HEK293 (cell line): Measurements from ENCODE around the gene NHS.

Experiments
- CTCF ChIA-PET: fragments of 350-600 bp; formaldehyde crosslinking; extraction: SDS; loops from one replicate; lab custom pipeline; 2021; ENCODE audit warnings: antibody characterized with exemption; lab: Yijun Ruan, JAX
- POLR2A ChIA-PET: fragments of 300-600 bp; formaldehyde crosslinking; extraction: SDS; loops from one replicate; lab custom pipeline; 2020; ENCODE audit warnings: antibody characterized with exemption, inconsistent platforms; lab: Yijun Ruan, JAX
- H3K27ac ChIP-seq: fragments of 200-500 bp; sonication (Bioruptor generic); 2 replicates; pipeline ENCODE4 v1.5.1; 2014; ENCODE audit warnings: low read depth, low read length, control low read depth, inconsistent platforms; ENCODE audit errors: extremely low read depth
- H3K36me3 ChIP-seq, 2 experiments: fragments of 200-500 bp in 1 of 2; sonication (Bioruptor generic) in 1 of 2; 1 replicate in 1 of 2; 2 replicates in 1 of 2; pipeline ENCODE4 v1.5.1; 2014 to 2017; ENCODE audit warnings: inconsistent platforms in 2 of 2, low read length in 2 of 2; ENCODE audit not compliant: control insufficient read depth in 2 of 2, insufficient read depth in 1 of 2
- H3K4me1 ChIP-seq: fragments of 200-500 bp; sonication (Bioruptor generic); 2 replicates; pipeline ENCODE4 v1.5.1; 2014; ENCODE audit warnings: mild to moderate bottlenecking, low read length, inconsistent platforms; ENCODE audit not compliant: control insufficient read depth, insufficient read depth
- H3K4me3 ChIP-seq: 2 replicates; pipeline ENCODE4 v1.5.1; 2011; ENCODE audit warnings: low read depth, mild to moderate bottlenecking, control low read depth, low read length, moderate library complexity
- H3K9me3 ChIP-seq: fragments of 200-500 bp; sonication (Bioruptor generic); 2 replicates; pipeline ENCODE4 v1.5.1; 2014; ENCODE audit warnings: low read depth, low read length, inconsistent platforms; ENCODE audit not compliant: control insufficient read depth, insufficient read depth
- BCL11B ChIP-seq: fragments of 450-650 bp; formaldehyde crosslinking; IDR thresholded peaks from 2 replicates; pipeline ENCODE4 v1.5.1; 2016; ENCODE audit warnings: low read depth, missing biosample characterization, missing genetic modification characterization
- GLIS1 ChIP-seq: fragments of 450-650 bp; formaldehyde crosslinking; IDR thresholded peaks from 2 replicates; pipeline ENCODE4 v1.5.1; 2016; ENCODE audit warnings: missing biosample characterization, missing genetic modification characterization
- HOXC10 ChIP-seq: sonication (generic); formaldehyde crosslinking; IDR thresholded peaks from 2 replicates; pipeline ENCODE4 v1.8.1; 2023; ENCODE audit warnings: mild to moderate bottlenecking, missing genetic modification reagents
- HOXD13 ChIP-seq: sonication (generic); formaldehyde crosslinking; IDR thresholded peaks from 2 replicates; pipeline ENCODE4 v1.8.0; 2022; ENCODE audit warnings: missing genetic modification reagents, borderline replicate concordance
- KLF1 ChIP-seq: fragments of 450-650 bp; formaldehyde crosslinking; IDR thresholded peaks from 2 replicates; pipeline ENCODE4 v1.5.1; 2016; ENCODE audit warnings: missing biosample characterization, missing genetic modification characterization
- KLF8 ChIP-seq: fragments of 450-650 bp; formaldehyde crosslinking; IDR thresholded peaks from 2 replicates; pipeline ENCODE4 v1.5.1; 2016; ENCODE audit warnings: missing biosample characterization, missing genetic modification characterization
- MEIS1 ChIP-seq: sonication (generic); formaldehyde crosslinking; IDR thresholded peaks from 2 replicates; pipeline ENCODE4 v1.8.1; 2022; ENCODE audit warnings: missing genetic modification reagents, mild to moderate bottlenecking, borderline replicate concordance
- RBAK ChIP-seq: fragments of 450-650 bp; formaldehyde crosslinking; IDR thresholded peaks from 2 replicates; pipeline ENCODE4 v1.5.1; 2016; ENCODE audit warnings: missing biosample characterization, missing genetic modification characterization
- SP2 ChIP-seq: fragments of 450-650 bp; formaldehyde crosslinking; IDR thresholded peaks from 2 replicates; pipeline ENCODE4 v1.5.1; 2016; ENCODE audit warnings: missing biosample characterization, missing genetic modification characterization
- TRIM28 ChIP-seq: IDR thresholded peaks from 2 replicates; pipeline ENCODE4 v1.6.1; 2011; ENCODE audit warnings: low read length, control low read depth, borderline replicate concordance
- WT1 ChIP-seq: fragments of 450-650 bp; formaldehyde crosslinking; IDR thresholded peaks from 2 replicates; pipeline ENCODE4 v1.5.1; 2016; ENCODE audit warnings: missing biosample characterization, missing genetic modification characterization
- YY1 ChIP-seq: fragments of 450-650 bp; formaldehyde crosslinking; IDR thresholded peaks from 2 replicates; pipeline ENCODE4 v1.5.1; 2018; ENCODE audit warnings: missing biosample characterization, missing genetic modification characterization
- ZNF175 ChIP-seq: fragments of 450-650 bp; formaldehyde crosslinking; IDR thresholded peaks from 2 replicates; pipeline ENCODE4 v1.5.1; 2016; ENCODE audit warnings: missing biosample characterization, missing genetic modification characterization
- ZNF202 ChIP-seq: fragments of 450-650 bp; formaldehyde crosslinking; IDR thresholded peaks from 2 replicates; pipeline ENCODE4 v1.5.1; 2016; ENCODE audit warnings: missing biosample characterization, missing genetic modification characterization, borderline replicate concordance
- ZNF221 ChIP-seq: fragments of 450-650 bp; formaldehyde crosslinking; IDR thresholded peaks from 2 replicates; pipeline ENCODE4 v1.5.1; 2017; ENCODE audit warnings: missing biosample characterization, missing genetic modification characterization, borderline replicate concordance
- ZNF341 ChIP-seq: fragments of 450-650 bp; formaldehyde crosslinking; IDR thresholded peaks from 2 replicates; pipeline ENCODE4; 2016; ENCODE audit warnings: low read depth, missing biosample characterization, missing genetic modification characterization
- ZNF37A ChIP-seq: fragments of 450-650 bp; IDR thresholded peaks from 2 replicates; pipeline ENCODE4 v1.5.1; 2018; ENCODE audit warnings: missing biosample characterization, missing genetic modification characterization
- ZNF585B ChIP-seq: fragments of 450-650 bp; formaldehyde crosslinking; IDR thresholded peaks from 2 replicates; pipeline ENCODE4 v1.5.1; 2016; ENCODE audit warnings: missing biosample characterization, missing genetic modification characterization
- ZNF645 ChIP-seq: fragments of 450-650 bp; formaldehyde crosslinking; IDR thresholded peaks from 2 replicates; pipeline ENCODE4; 2016; ENCODE audit warnings: missing biosample characterization, missing genetic modification characterization
- ZNF791 ChIP-seq: fragments of 450-650 bp; formaldehyde crosslinking; IDR thresholded peaks from 2 replicates; pipeline ENCODE4 v1.5.1; 2016; ENCODE audit warnings: missing biosample characterization, missing genetic modification characterization
- ZNF837 ChIP-seq: fragments of 450-650 bp; formaldehyde crosslinking; IDR thresholded peaks from 2 replicates; pipeline ENCODE4 v1.5.1; 2016; ENCODE audit warnings: missing biosample characterization, missing genetic modification characterization
- ZSCAN16 ChIP-seq: fragments of 450-650 bp; formaldehyde crosslinking; IDR thresholded peaks from 2 replicates; pipeline ENCODE4 v1.5.1; 2016; ENCODE audit warnings: missing biosample characterization, missing genetic modification characterization
- TF ChIP-seq, protein P1 (sequence below): fragments of 450-650 bp; formaldehyde crosslinking; IDR thresholded peaks from 2 replicates; pipeline ENCODE4 v1.5.1; 2016; ENCODE audit warnings: missing biosample characterization, missing genetic modification characterization
- TF ChIP-seq, protein P2 (sequence below): fragments of 450-650 bp; formaldehyde crosslinking; IDR thresholded peaks from 2 replicates; pipeline ENCODE4 v1.5.1; 2016; ENCODE audit warnings: missing biosample characterization, missing genetic modification characterization
- TF ChIP-seq, protein P3 (sequence below): fragments of 450-650 bp; formaldehyde crosslinking; IDR thresholded peaks from 2 replicates; pipeline ENCODE4 v1.5.1; 2016; ENCODE audit warnings: missing biosample characterization, missing genetic modification characterization
- TF ChIP-seq, protein P4 (sequence below): fragments of 450-650 bp; formaldehyde crosslinking; IDR thresholded peaks from 2 replicates; pipeline ENCODE4 v1.5.1; 2016; ENCODE audit warnings: missing biosample characterization, missing genetic modification characterization

NHS gene

DNA sequence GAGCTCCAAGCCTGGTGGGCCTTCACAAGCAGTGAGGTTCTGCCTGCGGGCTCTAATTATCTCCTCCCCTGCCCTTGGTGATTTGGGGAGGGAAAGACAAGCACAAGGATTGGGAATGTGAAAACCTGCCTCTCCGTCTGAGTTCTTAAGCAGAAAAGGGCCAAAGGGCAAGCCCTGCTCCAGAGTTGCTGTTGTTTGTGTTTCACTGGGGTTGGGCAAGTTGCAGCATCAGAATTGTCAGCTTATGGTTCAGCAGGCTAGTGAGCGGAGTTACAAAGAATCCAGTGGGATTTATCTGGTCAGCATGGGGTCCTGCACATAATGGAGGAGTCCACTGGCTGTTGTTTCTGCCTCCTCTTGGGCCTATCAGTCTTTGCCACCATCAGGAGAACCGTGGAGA is 60.5 kb downstream of the NHS start:
- TF ChIP-seq ZNF341 (tag by site-specific recombination) (no peak), ZNF791 (tag by site-specific recombination) (no peak), SP2 (tag by site-specific recombination) (no peak), WT1 (no peak), ZNF221 (tag by site-specific recombination) (no peak), ZNF837 (tag by site-specific recombination) (no peak), HOXD13 (CRISPR knock-in tag) (no peak), ZNF585B (no peak)
- TF ChIP-seq, protein P1, sequence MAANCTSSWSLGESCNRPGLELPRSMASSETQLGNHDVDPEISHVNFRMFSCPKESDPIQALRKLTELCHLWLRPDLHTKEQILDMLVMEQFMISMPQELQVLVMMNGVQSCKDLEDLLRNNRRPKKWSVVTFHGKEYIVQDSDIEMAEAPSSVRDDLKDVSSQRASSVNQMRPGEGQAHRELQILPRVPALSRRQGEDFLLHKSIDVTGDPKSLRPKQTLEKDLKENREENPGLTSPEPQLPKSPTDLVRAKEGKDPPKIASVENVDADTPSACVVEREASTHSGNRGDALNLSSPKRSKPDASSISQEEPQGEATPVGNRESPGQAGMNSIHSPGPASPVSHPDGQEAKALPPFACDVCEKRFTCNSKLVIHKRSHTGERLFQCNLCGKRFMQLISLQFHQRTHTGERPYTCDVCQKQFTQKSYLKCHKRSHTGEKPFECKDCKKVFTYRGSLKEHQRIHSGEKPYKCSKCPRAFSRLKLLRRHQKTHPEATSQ (tag by site-specific recombination): no peak
- no peaks in the 10 kb centered on the region for H3K4me1 ChIP-seq
- H3K9me3 ChIP-seq: no peaks in the 10 kb centered on the region
- H3K36me3 ChIP-seq: no peaks in the 10 kb centered on the region
- POLR2A ChIA-PET: no interaction called here
- H3K27ac ChIP-seq: no peak overlapping the region
- CTCF ChIA-PET: no interaction called here
- no peak overlapping the region for H3K4me3 ChIP-seq

GRCh38 chrX:17438221-17438620 is 63.2 kb downstream of the NHS start:
- TF ChIP-seq GLIS1 (tag by site-specific recombination) (no peak), KLF1 (tag by site-specific recombination) (no peak), MEIS1 (no peak), HOXC10 (no peak)
- TF ChIP-seq, protein P2, sequence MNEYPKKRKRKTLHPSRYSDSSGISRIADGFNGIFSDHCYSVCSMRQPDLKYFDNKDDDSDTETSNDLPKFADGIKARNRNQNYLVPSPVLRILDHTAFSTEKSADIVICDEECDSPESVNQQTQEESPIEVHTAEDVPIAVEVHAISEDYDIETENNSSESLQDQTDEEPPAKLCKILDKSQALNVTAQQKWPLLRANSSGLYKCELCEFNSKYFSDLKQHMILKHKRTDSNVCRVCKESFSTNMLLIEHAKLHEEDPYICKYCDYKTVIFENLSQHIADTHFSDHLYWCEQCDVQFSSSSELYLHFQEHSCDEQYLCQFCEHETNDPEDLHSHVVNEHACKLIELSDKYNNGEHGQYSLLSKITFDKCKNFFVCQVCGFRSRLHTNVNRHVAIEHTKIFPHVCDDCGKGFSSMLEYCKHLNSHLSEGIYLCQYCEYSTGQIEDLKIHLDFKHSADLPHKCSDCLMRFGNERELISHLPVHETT (tag by site-specific recombination): no peak
- TF ChIP-seq, all 188 proteins: peak for 0
- CTCF ChIA-PET: interaction anchor here (0.8 kb wide), 2 partner anchors 10 to 22 kb away, joined by 3 read pairs; no protein-coding TSS in a partner anchor
- Histone ChIP-seq H3K9me3 (no peaks in the 10 kb centered on the region), H3K36me3 (no peaks in the 10 kb centered on the region), H3K4me1 (no peaks in the 10 kb centered on the region), H3K27ac (no peak overlapping the region), H3K4me3 (no peak overlapping the region)
- POLR2A ChIA-PET: no interaction called here

DNA sequence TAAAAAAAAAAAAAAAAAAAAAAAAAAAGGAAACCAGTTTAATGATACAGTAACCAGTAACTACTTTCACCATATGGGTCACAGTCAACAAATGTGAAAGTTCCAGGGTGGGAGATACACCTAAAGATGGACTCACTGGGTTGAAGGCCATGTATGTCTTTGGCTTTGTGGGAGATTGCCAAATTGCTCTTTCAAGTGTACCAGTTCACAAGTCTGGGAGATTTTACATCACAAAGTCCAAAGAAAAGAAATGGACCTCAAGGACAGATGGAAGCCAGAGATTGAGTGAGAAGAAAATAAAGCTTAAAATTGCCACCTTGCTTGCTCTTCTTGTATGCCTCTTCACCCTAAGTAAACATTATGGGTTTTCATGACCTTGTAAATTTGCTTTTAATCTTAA is 65.3 kb downstream of the NHS start:
- Histone ChIP-seq H3K4me1 (no peaks in the 10 kb centered on the region; the same call in 1 of the 2 replicates), H3K9me3 (no peaks in the 10 kb centered on the region), H3K27ac (no peak overlapping the region), H3K36me3 (no peaks in the 10 kb centered on the region), H3K4me3 (no peak overlapping the region)
- POLR2A ChIA-PET: no interaction called here
- TF ChIP-seq, protein P3, sequence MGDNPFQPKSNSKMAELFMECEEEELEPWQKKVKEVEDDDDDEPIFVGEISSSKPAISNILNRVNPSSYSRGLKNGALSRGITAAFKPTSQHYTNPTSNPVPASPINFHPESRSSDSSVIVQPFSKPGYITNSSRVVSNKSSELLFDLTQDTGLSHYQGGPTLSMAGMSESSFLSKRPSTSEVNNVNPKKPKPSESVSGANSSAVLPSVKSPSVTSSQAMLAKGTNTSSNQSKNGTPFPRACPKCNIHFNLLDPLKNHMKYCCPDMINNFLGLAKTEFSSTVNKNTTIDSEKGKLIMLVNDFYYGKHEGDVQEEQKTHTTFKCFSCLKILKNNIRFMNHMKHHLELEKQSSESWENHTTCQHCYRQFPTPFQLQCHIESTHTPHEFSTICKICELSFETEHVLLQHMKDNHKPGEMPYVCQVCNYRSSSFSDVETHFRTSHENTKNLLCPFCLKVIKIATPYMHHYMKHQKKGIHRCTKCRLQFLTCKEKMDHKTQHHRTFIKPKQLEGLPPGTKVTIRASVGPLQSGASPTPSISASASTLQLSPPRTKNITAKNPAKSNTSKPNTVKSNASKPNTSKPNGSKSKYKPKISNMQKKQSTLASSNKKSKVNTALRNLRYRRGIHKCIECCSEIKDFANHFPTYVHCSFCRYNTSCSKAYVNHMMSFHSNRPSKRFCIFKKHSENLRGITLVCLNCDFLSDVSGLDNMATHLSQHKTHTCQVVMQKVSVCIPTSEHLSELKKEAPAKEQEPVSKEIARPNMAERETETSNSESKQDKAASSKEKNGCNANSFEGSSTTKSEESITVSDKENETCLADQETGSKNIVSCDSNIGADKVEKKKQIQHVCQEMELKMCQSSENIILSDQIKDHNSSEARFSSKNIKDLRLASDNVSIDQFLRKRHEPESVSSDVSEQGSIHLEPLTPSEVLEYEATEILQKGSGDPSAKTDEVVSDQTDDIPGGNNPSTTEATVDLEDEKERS (tag by site-specific recombination): no peak
- no peak for TF ChIP-seq KLF8 (tag by site-specific recombination)
- TF ChIP-seq, protein P4, sequence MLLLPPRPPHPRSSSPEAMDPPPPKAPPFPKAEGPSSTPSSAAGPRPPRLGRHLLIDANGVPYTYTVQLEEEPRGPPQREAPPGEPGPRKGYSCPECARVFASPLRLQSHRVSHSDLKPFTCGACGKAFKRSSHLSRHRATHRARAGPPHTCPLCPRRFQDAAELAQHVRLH (tag by site-specific recombination): no peak
- no peak for TF ChIP-seq BCL11B (tag by site-specific recombination)
- no peak for TF ChIP-seq YY1 (tag by site-specific recombination)
- no peak for TF ChIP-seq ZNF175
- no peak for TF ChIP-seq ZNF202 (tag by site-specific recombination)
- TF ChIP-seq ZNF645: no peak
- TF ChIP-seq RBAK (tag by site-specific recombination): no peak
- no peak for TF ChIP-seq ZSCAN16 (tag by site-specific recombination)
- TF ChIP-seq ZNF37A (tag by site-specific recombination): no peak
- TF ChIP-seq TRIM28: no peak
- CTCF ChIA-PET: no interaction called here
